ENCODE results near the gene DGCR2. TPM values are rescaled to one million over a fixed set of nuclear protein-coding genes. Genes with fewer than 3 reads are reported as not detected.
A peak's percentile ranks its signal among the peaks of the same experiment; 100 is the strongest.

Gene DGCR2
- polyA plus RNA-seq, 1 donor from 2014 or later: 67.1 TPM

GRCh38 chr22:19143967-19144400, 21.8 kb upstream of the DGCR2 start:
- Histone ChIP-seq H3K4me3 (ENCODE audit: low read length) (peak overlapping the region; percentile 84), H3K9me2 (ENCODE audit: insufficient read depth, low read length) (no peaks in the 10 kb centered on the region), H3K27me3 (ENCODE audit: insufficient read depth, low read depth, low read length) (peaks cover 30% of the 10 kb centered on the region), H3K36me3 (ENCODE audit: insufficient read depth, low read length) (no peaks in the 10 kb centered on the region), H2AFZ (ENCODE audit: low read depth, low read length) (peak overlapping the region; percentile 41), H3K27ac (ENCODE audit: low read length) (peak overlapping the region; percentile 58), H3K9me3 (ENCODE audit: low read length) (no peaks in the 10 kb centered on the region), H3K79me2 (replicated peaks; ENCODE audit: insufficient read depth, low read length) (peaks cover 8% of the 10 kb centered on the region), H3K4me2 (ENCODE audit: low read length) (peak overlapping the region; percentile 97), H4K20me1 (ENCODE audit: insufficient read depth) (no peaks in the 10 kb centered on the region), H3K9ac (ENCODE audit: low read length) (peak overlapping the region; percentile 83), H3F3A (ENCODE audit: insufficient read depth, low read length, poor library complexity, severe bottlenecking) (no peaks in the 10 kb centered on the region)
- TF ChIP-seq TAF1 (IDR thresholded peaks at IDR 0.05; ENCODE audit: low read depth) (no peak), EZH2 (IDR thresholded peaks at IDR 0.05; ENCODE audit: borderline replicate concordance, insufficient read depth, low read length, poor library complexity, severe bottlenecking) (no peak)

- H3K9me3 ChIP-seq (ENCODE audit: low read length): no peaks in the 10 kb centered on the region
- H3K27me3 ChIP-seq (ENCODE audit: insufficient read depth, low read depth, low read length): peaks cover 22% of the 10 kb centered on the region
- no peaks in the 10 kb centered on the region for H3K9me2 ChIP-seq (ENCODE audit: insufficient read depth, low read length)
- no peaks in the 10 kb centered on the region for H3K36me3 ChIP-seq (ENCODE audit: insufficient read depth, low read length)
- H3K9ac ChIP-seq (ENCODE audit: low read length): no peak overlapping the region
- H2AFZ ChIP-seq (ENCODE audit: low read depth, low read length): no peak overlapping the region
- no peak overlapping the region for H3K27ac ChIP-seq (ENCODE audit: low read length)
- peaks cover 8% of the 10 kb centered on the region for H3K79me2 ChIP-seq (replicated peaks; ENCODE audit: insufficient read depth, low read length)
- TF ChIP-seq SMC3 (conservative IDR thresholded peaks at IDR 0.05; ENCODE audit: poor library complexity): no peak
- TF ChIP-seq POLR2AphosphoS5 (IDR thresholded peaks at IDR 0.05): no peak
- no peak for TF ChIP-seq TAF1 (IDR thresholded peaks at IDR 0.05; ENCODE audit: low read depth)
- no peak for TF ChIP-seq REST (IDR thresholded peaks at IDR 0.05; ENCODE audit: borderline replicate concordance)
- no peak for TF ChIP-seq RAD21 (conservative IDR thresholded peaks at IDR 0.05)
- no peak for TF ChIP-seq EP300 (conservative IDR thresholded peaks at IDR 0.05; ENCODE audit: poor library complexity, severe bottlenecking)
- H3F3A ChIP-seq (ENCODE audit: insufficient read depth, low read length, poor library complexity, severe bottlenecking): no peaks in the 10 kb centered on the region
- H3K4me3 ChIP-seq (ENCODE audit: low read length): peak overlapping the region; percentile 84
- H3K4me2 ChIP-seq (ENCODE audit: low read length): no peak overlapping the region
- no peaks in the 10 kb centered on the region for H4K20me1 ChIP-seq (ENCODE audit: insufficient read depth)
Measured at GRCh38 chr22:19143212-19143611, 21.0 kb upstream of the DGCR2 start.

GRCh38 chr22:19142394-19142793, 20.2 kb upstream of the DGCR2 start:
- Histone ChIP-seq H3K4me3 (ENCODE audit: low read length) (no peak overlapping the region), H3K79me2 (replicated peaks; ENCODE audit: insufficient read depth, low read length) (peaks cover 8% of the 10 kb centered on the region), H3K9ac (ENCODE audit: low read length) (no peak overlapping the region), H4K20me1 (ENCODE audit: insufficient read depth) (no peaks in the 10 kb centered on the region), H3K36me3 (ENCODE audit: insufficient read depth, low read length) (no peaks in the 10 kb centered on the region), H3K9me2 (ENCODE audit: insufficient read depth, low read length) (no peaks in the 10 kb centered on the region), H3F3A (ENCODE audit: insufficient read depth, low read length, poor library complexity, severe bottlenecking) (no peaks in the 10 kb centered on the region), H2AFZ (ENCODE audit: low read depth, low read length) (no peak overlapping the region), H3K27me3 (ENCODE audit: insufficient read depth, low read depth, low read length) (peaks cover 14% of the 10 kb centered on the region), H3K9me3 (ENCODE audit: low read length) (no peaks in the 10 kb centered on the region), H3K27ac (ENCODE audit: low read length) (no peak overlapping the region), H3K4me2 (ENCODE audit: low read length) (no peak overlapping the region)
- TF ChIP-seq TAF1 (IDR thresholded peaks at IDR 0.05; ENCODE audit: low read depth) (no peak), POLR2AphosphoS5 (IDR thresholded peaks at IDR 0.05) (no peak), REST (IDR thresholded peaks at IDR 0.05; ENCODE audit: borderline replicate concordance) (no peak), EP300 (conservative IDR thresholded peaks at IDR 0.05; ENCODE audit: poor library complexity, severe bottlenecking) (no peak), MXI1 (conservative IDR thresholded peaks at IDR 0.05; ENCODE audit: poor library complexity, severe bottlenecking) (no peak), CTCF (IDR thresholded peaks at IDR 0.05; ENCODE audit: poor library complexity, severe bottlenecking) (no peak), EZH2 (IDR thresholded peaks at IDR 0.05; ENCODE audit: borderline replicate concordance, insufficient read depth, low read length, poor library complexity, severe bottlenecking) (no peak), SMC3 (conservative IDR thresholded peaks at IDR 0.05; ENCODE audit: poor library complexity) (no peak), RAD21 (conservative IDR thresholded peaks at IDR 0.05) (no peak)
